CD14-positive monocyte (primary cell): Measurements from ENCODE around the gene CPNE4. TPM values are rescaled to one million over a fixed set of nuclear protein-coding genes. Genes with fewer than 3 reads are reported as not detected.

ENCODE experiments used
- DNase-seq, 3 donors: peaks; one replicate each; pipeline ENCODE4 v3.0.0-alpha.2; 2011 to 2022
- H2AFZ ChIP-seq: 2 replicates; pipeline ENCODE4 v1.6.0; 2012; ENCODE audit warnings: mild to moderate bottlenecking, low read depth, low read length, inconsistent platforms; ENCODE audit not compliant: insufficient read depth, poor library complexity, severe bottlenecking
- H3K27ac ChIP-seq, 2 donors: 1 replicate in 1 of 2; 2 replicates in 1 of 2; pipeline ENCODE4 v1.5.1; 2012 to 2013; ENCODE audit warnings: low read length in 2 of 2, control low read depth in 1 of 2, inconsistent platforms in 1 of 2, low read depth in 1 of 2, mild to moderate bottlenecking in 1 of 2
- H3K27me3 ChIP-seq, 2 donors: one replicate each; pipeline versions ENCODE4 v1.6.0 to v1.6.1; 2011 to 2013; ENCODE audit warnings: low read length in 2 of 2; ENCODE audit not compliant: control insufficient read depth in 2 of 2, insufficient read depth in 2 of 2
- H3K36me3 ChIP-seq, 2 donors: replicated peaks in 1 of 2; 1 replicate in 1 of 2; 2 replicates in 1 of 2; pipeline versions ENCODE4 v1.5.1 to v1.6.1; 2012 to 2013; ENCODE audit warnings: low read length in 2 of 2, control low read depth in 1 of 2, inconsistent platforms in 1 of 2, mild to moderate bottlenecking in 1 of 2; ENCODE audit not compliant: insufficient read depth in 2 of 2, control insufficient read depth in 1 of 2
- H3K4me1 ChIP-seq, 2 donors: 1 replicate in 1 of 2; 2 replicates in 1 of 2; pipeline versions ENCODE4 v1.5.1 to v1.6.1; 2012 to 2013; ENCODE audit warnings: low read length in 2 of 2, control low read depth in 1 of 2, inconsistent platforms in 1 of 2, mild to moderate bottlenecking in 1 of 2, moderate library complexity in 1 of 2; ENCODE audit not compliant: insufficient read depth in 2 of 2, control insufficient read depth in 1 of 2
- H3K4me2 ChIP-seq: replicated peaks from 2 replicates; pipeline ENCODE3; 2012; ENCODE audit warnings: low read length, moderate library complexity, mild to moderate bottlenecking; ENCODE audit not compliant: poor library complexity, severe bottlenecking; ENCODE audit errors: extremely low read depth
- H3K4me3 ChIP-seq, 3 experiments: fragments of 200-600 bp in 1 of 3; sonication (generic) in 1 of 3; replicated peaks in 1 of 3; 1 replicate in 2 of 3; 2 replicates in 1 of 3; pipeline ENCODE4 v1.5.1; 2011 to 2013; ENCODE audit warnings: low read length in 3 of 3, mild to moderate bottlenecking in 3 of 3, control low read depth in 2 of 3, low read depth in 2 of 3, inconsistent platforms in 1 of 3, moderate library complexity in 1 of 3
- H3K79me2 ChIP-seq: 2 replicates; pipeline ENCODE4 v1.6.0; 2012; ENCODE audit warnings: mild to moderate bottlenecking, control low read depth, inconsistent platforms, low read length, moderate library complexity; ENCODE audit not compliant: insufficient read depth
- H3K9ac ChIP-seq: 2 replicates; pipeline ENCODE4 v1.6.0; 2017; ENCODE audit warnings: low read length, mild to moderate bottlenecking; ENCODE audit not compliant: insufficient read depth, poor library complexity, severe bottlenecking
- H3K9me3 ChIP-seq, 2 donors: replicated peaks in 1 of 2; 1 replicate in 1 of 2; 2 replicates in 1 of 2; pipeline versions ENCODE4 v1.5.1 to v1.6.1; 2012 to 2013; ENCODE audit warnings: low read length in 2 of 2, control low read depth in 1 of 2; ENCODE audit not compliant: control insufficient read depth in 1 of 2, insufficient read depth in 1 of 2
- H4K20me1 ChIP-seq: 2 replicates; pipeline ENCODE4 v1.6.0; 2012; ENCODE audit warnings: mild to moderate bottlenecking, low read length, control low read depth, moderate library complexity; ENCODE audit not compliant: insufficient read depth
- H3K27ac Mint-ChIP-seq, 7 donors: one replicate each; pipeline ENCODE4 v1.8.0; 2020; ENCODE audit warnings: mild to moderate bottlenecking in 7 of 7, mixed read lengths in 7 of 7, moderate library complexity in 6 of 7, inconsistent platforms in 2 of 7
- H3K27me3 Mint-ChIP-seq, 3 donors: one replicate each; pipeline ENCODE4 v1.8.0; 2021 to 2022; ENCODE audit warnings: low read depth in 3 of 3, mild to moderate bottlenecking in 3 of 3, mixed read lengths in 3 of 3, moderate library complexity in 3 of 3, inconsistent platforms in 1 of 3
- H3K36me3 Mint-ChIP-seq, 2 donors: one replicate each; pipeline ENCODE4 v1.8.0; 2020; ENCODE audit warnings: mixed read lengths in 2 of 2, inconsistent platforms in 1 of 2, mild to moderate bottlenecking in 1 of 2
- H3K4me1 Mint-ChIP-seq: one replicate; pipeline ENCODE4 v1.8.0; 2020; ENCODE audit warnings: mild to moderate bottlenecking, mixed read lengths
- H3K4me3 Mint-ChIP-seq, 2 donors: one replicate each; pipeline ENCODE4 v1.8.0; 2020; ENCODE audit warnings: mild to moderate bottlenecking in 2 of 2, mixed read lengths in 2 of 2, moderate library complexity in 1 of 2
- H3K9me3 Mint-ChIP-seq, 7 donors: one replicate each; pipeline ENCODE4 v1.8.0; 2020 to 2022; ENCODE audit warnings: mixed read lengths in 7 of 7, mild to moderate bottlenecking in 6 of 7, moderate library complexity in 6 of 7, inconsistent platforms in 2 of 7
- WGBS: methylation state at CpG from one replicate; pipeline ENCODE4 v1.1.5; 2013; ENCODE audit warnings: missing lambda C conversion rate; ENCODE audit not compliant: insufficient coverage; 5-methylcytosine and 5-hydroxymethylcytosine counted together
- intact Hi-C, 2 donors: fragments of 100-400 bp; cut with micrococcal nuclease; formaldehyde crosslinking; loops; one replicate each; pipeline versions ENCODE4 v1.15.0 to v1.15.1; 2023
- polyA plus RNA-seq, 3 donors: library from polyadenylated mRNA; depleted of rRNA in 1 of 3; unstranded in 2 of 3; stranded (reverse) in 1 of 3; fragments of 300-500 nt in 2 of 3; fragments of >200 nt in 1 of 3; fragmentation: Illumina TruSeq in 2 of 3; gene quantifications; 1 replicate in 2 of 3; 2 replicates in 1 of 3; pipeline ENCODE4 v1.2.3, GENCODE V29; 2012 to 2021
- TF ChIP-seq, protein P1 (sequence below): fragments of 200-600 bp; IDR thresholded peaks from one replicate; pipeline ENCODE4 v1.8.0; 2022; ENCODE audit warnings: antibody characterized with exemption, mild to moderate bottlenecking

The CPNE4 gene
- polyA plus RNA-seq, 3 donors, result not detected

DNA sequence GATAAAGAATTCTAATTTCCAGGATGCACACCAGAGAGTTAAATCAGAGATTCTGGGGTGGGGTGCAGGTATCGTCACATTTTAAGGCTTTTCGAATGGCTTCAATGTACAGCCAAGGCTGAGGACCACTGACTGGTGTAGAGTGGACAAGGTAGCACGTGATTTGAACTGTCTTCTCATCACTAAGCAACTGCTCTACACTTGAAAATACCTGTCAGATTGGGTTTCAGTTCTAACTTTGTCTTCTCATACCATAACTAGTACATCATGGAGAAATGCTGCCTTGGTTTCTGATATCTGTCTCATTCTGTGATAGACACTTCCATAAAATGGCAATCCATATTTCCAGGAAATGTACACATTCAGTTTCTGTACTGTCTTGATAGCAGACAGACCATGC is 474.0 kb downstream of the CPNE4 start:
- Histone ChIP-seq H2AFZ (no peak overlapping the region), H3K4me3 (no peak overlapping the region), H3K9ac (no peak overlapping the region), H3K79me2 (no peaks in the 10 kb centered on the region), H3K4me2 (no peak overlapping the region), H3K4me1 (no peaks in the 10 kb centered on the region), H3K27ac (no peak overlapping the region), H3K9me3 (no peaks in the 10 kb centered on the region), H3K36me3 (no peaks in the 10 kb centered on the region), H4K20me1 (no peaks in the 10 kb centered on the region), H3K27me3 (peaks cover 7 to 17% of the 10 kb centered on the region in 2 donors)
- no peaks in the 10 kb centered on the region for H3K4me1 Mint-ChIP-seq
- H3K36me3 Mint-ChIP-seq, result no peaks in the 10 kb centered on the region
- no peak overlapping the region for H3K4me3 Mint-ChIP-seq
- DNase-seq, result no peak
- TF ChIP-seq, protein P1, sequence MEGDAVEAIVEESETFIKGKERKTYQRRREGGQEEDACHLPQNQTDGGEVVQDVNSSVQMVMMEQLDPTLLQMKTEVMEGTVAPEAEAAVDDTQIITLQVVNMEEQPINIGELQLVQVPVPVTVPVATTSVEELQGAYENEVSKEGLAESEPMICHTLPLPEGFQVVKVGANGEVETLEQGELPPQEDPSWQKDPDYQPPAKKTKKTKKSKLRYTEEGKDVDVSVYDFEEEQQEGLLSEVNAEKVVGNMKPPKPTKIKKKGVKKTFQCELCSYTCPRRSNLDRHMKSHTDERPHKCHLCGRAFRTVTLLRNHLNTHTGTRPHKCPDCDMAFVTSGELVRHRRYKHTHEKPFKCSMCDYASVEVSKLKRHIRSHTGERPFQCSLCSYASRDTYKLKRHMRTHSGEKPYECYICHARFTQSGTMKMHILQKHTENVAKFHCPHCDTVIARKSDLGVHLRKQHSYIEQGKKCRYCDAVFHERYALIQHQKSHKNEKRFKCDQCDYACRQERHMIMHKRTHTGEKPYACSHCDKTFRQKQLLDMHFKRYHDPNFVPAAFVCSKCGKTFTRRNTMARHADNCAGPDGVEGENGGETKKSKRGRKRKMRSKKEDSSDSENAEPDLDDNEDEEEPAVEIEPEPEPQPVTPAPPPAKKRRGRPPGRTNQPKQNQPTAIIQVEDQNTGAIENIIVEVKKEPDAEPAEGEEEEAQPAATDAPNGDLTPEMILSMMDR, result no peak
- peaks cover 1 to 15% (median 7%) of the 10 kb centered on the region in 3 donors for H3K27me3 Mint-ChIP-seq
- 100% methylated on average over 1 of the region's 3 CpGs for WGBS
- no peak overlapping the region for H3K27ac Mint-ChIP-seq
- intact Hi-C loops, result no loop called here
- H3K9me3 Mint-ChIP-seq, result peaks cover 0 to 3% (median 0%) of the 10 kb centered on the region in 7 donors

DNA sequence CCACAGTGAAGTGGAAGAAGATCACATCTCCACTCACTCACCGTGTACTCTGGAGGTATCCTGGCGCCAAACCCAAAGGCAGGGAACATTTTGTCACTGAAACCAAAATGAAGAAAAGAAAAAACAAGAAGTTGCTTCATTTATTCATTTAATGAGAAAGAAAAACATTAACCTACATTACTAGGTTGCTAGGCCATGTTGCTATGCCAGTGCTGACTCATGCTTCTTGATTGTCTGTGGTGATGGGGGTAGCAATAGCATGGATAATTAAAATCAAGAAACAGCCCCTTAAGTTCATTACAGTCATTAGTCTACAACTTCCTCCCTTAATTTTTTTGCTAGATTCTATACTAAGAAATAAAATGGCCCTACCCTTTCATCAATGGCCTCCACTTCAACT is 479.4 kb downstream of the CPNE4 start:
- Histone ChIP-seq H4K20me1 (no peaks in the 10 kb centered on the region), H3K27ac (no peak overlapping the region), H3K9me3 (no peaks in the 10 kb centered on the region), H3K9ac (no peak overlapping the region), H3K4me3 (no peak overlapping the region), H3K4me2 (no peak overlapping the region), H3K79me2 (no peaks in the 10 kb centered on the region), H2AFZ (no peak overlapping the region), H3K36me3 (no peaks in the 10 kb centered on the region), H3K27me3 (peaks cover under 1 to 3% of the 10 kb centered on the region in 2 donors), H3K4me1 (no peaks in the 10 kb centered on the region)
- WGBS, result no CpG with 5 or more reads among the region's 2 CpGs
- no peak overlapping the region for H3K4me3 Mint-ChIP-seq
- no peak overlapping the region for H3K27ac Mint-ChIP-seq
- no peaks in the 10 kb centered on the region for H3K4me1 Mint-ChIP-seq
- TF ChIP-seq, protein P1, result no peak
- H3K36me3 Mint-ChIP-seq, result no peaks in the 10 kb centered on the region
- intact Hi-C loops, result no loop called here
- H3K27me3 Mint-ChIP-seq, result peaks cover 2 to 7% (median 4%) of the 10 kb centered on the region in 3 donors
- no peak for DNase-seq
- peaks cover 0 to 3% (median 0%) of the 10 kb centered on the region in 7 donors for H3K9me3 Mint-ChIP-seq
